C4-2B (cell line): ENCODE results near the gene PRSS33.
A peak's percentile ranks its signal among the peaks of the same experiment; 100 is the strongest.

Experiments
- H3K27ac ChIP-seq: fragments of 450-650 bp; 2 replicates; pipeline ENCODE4 v1.5.1; 2017
- CTCF ChIP-seq: fragments of 450-650 bp; conservative IDR thresholded peaks from 2 replicates; pipeline ENCODE4 v1.5.1; 2017; ENCODE audit warnings: mild to moderate bottlenecking
- ZFX ChIP-seq: fragments of 450-650 bp; IDR thresholded peaks from 2 replicates; pipeline ENCODE4 v1.6.1; 2017

PRSS33 gene

GRCh38 chr16:2777903-2778629, 9.3 kb downstream of the PRSS33 start:
- H3K27ac ChIP-seq: peak overlapping the region; percentile 100
- TF ChIP-seq CTCF (no peak), ZFX (no peak)

- TF ChIP-seq ZFX (0 out of 2 replicates have a peak, but pooled peaks have one; percentile 22), CTCF (no peak)
- peak within 1 kb of the TSS; percentile 100 for H3K27ac ChIP-seq
These were observed 10.0 kb downstream of the PRSS33 start, which contains the start of gene ELOB for GRCh38 chr16:2777231-2777902. TSS of gene ELOB (minus strand) at chr16:2777280. CDS start at chr16:2777239, 41 bp downstream.

GRCh38 chr16:2776500-2777139, 10.7 kb downstream of the PRSS33 start:
- peak overlapping the region; percentile 100 for H3K27ac ChIP-seq
- TF ChIP-seq ZFX (no peak), CTCF (no peak)

- no peak for TF ChIP-seq CTCF
- TF ChIP-seq ZFX: no peak
- peak overlapping the region; percentile 100 for H3K27ac ChIP-seq
These were observed 11.4 kb downstream of the PRSS33 start for GRCh38 chr16:2775765-2776499.

GRCh38 chr16:2775131-2775716, 12.1 kb downstream of the PRSS33 start:
- TF ChIP-seq CTCF: no peak
- TF ChIP-seq ZFX: no peak
- no peak overlapping the region for H3K27ac ChIP-seq

GRCh38 chr16:2774161-2774891, 13.0 kb downstream of the PRSS33 start:
- no peak overlapping the region for H3K27ac ChIP-seq
- TF ChIP-seq CTCF (no peak), ZFX (no peak)
